ENCODE data around the gene SNX21. TPM values are rescaled to one million over a fixed set of nuclear protein-coding genes. Genes with fewer than 3 reads are reported as not detected.
"Not testable (repeated sequence)": the region's sequence is repeated elsewhere in the genome, so short reads cannot be mapped to it uniquely, and the experiment has no call there.

The SNX21 gene, protein sequence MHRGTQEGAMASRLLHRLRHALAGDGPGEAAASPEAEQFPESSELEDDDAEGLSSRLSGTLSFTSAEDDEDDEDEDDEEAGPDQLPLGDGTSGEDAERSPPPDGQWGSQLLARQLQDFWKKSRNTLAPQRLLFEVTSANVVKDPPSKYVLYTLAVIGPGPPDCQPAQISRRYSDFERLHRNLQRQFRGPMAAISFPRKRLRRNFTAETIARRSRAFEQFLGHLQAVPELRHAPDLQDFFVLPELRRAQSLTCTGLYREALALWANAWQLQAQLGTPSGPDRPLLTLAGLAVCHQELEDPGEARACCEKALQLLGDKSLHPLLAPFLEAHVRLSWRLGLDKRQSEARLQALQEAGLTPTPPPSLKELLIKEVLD
- 18.4 TPM for polyA plus RNA-seq (2013, experiment 1 of 2; ENCODE audit: insufficient read length)
- polyA plus RNA-seq (2013, experiment 2 of 2; ENCODE audit: insufficient read length) = 13.2 TPM

DNA sequence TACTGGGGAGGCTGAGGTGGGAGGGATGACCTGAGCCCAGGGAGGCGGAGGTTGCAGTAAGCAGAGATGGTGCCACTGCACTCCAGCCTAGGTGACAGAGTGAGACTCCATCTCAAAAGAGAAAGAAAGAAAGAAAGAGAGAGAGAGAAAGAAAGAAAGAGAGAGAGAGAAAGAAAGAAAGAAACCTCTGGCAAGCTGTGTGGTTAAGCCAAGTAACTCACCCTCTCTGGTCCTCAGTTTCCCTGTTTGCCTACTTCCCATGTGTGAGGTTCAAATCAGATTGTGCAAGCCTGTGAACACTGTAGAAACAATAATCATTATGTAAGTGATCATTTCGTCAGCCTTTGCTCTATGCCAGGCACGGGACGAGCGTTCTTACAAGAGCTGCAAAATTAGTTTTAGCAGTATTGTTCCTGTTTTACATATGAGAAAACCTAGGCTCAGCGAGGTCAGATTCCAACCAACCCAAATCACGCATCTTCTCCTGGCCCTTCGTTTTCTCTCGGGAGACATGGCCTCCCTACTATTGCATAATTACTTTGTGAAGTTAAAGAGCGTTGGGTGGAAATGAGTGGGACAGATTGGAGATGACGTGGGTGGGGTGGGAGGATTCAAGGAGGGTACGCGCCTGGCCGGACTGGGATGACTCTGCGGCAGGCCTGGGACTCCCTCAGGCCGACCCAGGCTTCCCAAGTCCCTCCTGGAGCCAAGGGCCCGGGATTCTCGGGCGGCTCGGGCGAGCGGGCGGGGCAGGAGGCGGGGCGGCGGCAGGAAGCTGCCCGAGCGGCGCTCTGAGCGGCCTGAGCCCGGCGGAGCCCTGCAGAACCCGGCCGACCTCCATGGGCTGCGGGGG, at the start of gene SNX21:
TSS of gene SNX21 (plus strand) at position 770 of the 853 bp plus-strand sequence. CDS start 121 bp downstream, outside the sequence.
- DNase-seq = peak; percentile 93

DNA sequence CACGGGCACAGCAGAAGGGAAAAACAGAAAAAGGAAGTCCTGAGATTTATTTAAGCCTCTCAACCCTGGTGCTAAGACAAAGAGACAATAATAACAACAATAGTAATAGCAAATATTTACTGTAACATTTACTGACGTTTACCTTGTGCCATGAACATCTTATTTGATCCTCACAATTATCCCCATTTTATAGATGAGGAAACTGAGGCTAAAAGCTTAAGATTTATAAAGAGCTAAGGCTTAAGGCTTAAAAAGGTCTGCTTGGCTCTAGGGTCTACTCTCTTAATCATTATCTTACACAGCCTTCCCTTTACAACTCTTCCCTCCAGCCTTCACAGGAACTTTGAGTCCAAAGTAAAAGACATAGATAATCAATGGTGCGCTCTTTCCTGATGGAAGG, 45.2 kb upstream of the SNX21 start:
- DNase-seq = no peak

DNA sequence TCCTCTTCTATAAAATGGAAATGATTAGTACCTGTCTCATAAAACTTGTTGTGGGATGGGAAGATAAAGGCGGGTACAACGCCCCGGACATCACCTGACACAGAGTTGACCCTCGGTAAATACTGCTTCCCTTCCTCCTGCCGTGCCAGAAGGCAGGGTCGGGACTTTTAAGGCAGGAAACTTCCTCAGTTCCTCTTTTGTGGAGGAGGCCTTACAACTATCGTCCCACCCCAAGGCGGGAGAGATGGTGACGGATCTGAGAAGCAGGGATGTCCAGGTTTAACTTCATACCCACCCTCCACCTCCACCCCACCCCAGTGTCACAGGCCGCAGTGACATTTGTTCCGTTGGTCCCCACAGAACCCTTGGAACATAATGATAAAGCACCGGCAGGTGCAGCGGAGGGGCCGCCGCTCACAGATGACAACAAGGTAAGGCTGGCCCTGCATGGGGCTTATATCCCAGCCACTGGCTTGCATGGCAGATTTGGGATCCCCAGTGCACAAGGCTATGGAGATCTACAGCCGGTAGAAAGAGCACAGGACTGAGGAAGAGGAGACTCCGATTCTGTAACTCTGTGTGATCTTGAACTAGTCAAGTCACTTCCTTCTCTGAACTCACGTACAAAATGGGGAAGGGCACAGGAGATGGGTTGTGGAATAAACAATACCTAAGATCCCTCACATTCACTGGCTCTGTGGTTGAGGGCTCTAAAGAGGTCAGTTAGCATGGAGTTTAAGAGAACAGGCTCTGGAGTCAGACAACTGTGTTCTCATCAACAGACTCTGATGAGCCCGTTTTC, 41.1 kb upstream of the SNX21 start:
- DNase-seq = no peak

DNA sequence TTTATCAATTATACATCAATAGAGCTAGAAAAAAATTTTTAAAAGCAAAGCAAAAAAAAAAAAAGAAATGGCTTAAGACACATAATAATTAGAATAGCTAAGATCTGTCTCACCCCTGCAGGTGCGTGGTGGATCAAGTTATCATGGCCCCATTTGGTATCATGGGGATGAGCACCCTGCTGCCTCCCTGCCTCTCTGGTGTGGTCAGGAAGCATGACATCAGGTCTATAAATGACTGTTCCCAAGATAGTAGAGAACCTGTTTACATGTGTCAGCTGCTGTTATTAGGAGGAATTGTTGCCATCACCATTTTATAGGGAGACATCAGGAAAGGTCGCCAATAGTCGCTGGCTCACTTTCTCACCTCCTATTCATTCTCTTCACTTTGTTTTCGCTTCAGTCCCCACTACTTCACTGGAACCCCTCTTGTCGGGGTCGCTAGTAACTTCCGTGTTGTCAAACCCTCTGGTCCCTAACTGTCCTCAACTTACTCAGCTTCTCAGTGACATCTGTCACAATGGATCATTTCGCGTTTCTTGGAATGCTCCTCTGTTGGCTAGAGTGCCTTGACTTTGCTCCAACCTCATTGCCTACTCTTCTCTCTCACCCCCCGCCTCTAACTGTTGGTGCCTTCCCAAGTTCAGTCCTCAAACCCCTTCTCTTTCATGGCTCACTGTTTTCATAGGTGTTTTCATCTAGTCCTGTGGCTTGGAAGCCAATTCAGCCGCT, 37.1 kb upstream of the SNX21 start:
- no peak for DNase-seq

DNA sequence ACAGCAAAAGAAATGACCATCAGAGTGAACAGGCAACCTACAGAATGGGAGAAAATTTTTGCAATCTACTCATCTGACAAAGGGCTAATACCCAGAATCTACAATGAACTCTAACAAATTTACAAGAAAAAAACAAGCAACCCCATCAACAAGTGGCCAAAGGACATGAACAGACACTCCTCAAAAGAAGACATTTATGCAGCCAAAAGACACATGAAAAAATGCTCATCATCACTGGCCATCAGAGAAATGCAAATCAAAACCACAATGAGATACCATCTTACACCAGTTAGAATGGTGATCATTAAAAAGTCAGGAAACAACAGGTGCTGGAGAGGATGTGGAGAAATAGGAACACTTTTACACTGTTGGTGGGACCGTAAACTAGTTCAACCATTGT, 36.1 kb upstream of the SNX21 start:
- not testable (repeated sequence) for DNase-seq

DNA sequence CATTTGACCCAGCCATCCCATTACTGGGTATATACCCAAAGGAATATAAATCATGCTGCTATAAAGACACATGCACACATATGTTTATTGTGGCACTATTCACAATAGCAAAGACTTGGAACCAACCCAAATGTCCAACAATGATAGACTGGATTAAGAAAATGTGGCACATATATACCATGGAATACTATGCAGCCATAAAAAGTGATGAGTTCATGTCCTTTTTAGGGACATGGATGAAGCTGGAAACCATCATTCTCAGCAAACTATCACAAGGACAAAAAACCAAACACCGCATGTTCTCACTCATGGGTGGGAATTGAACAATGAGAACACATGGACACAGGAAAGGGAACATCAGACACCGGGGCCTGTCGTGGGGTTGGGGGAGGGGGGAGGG, 35.6 kb upstream of the SNX21 start:
- not testable (repeated sequence) for DNase-seq

DNA sequence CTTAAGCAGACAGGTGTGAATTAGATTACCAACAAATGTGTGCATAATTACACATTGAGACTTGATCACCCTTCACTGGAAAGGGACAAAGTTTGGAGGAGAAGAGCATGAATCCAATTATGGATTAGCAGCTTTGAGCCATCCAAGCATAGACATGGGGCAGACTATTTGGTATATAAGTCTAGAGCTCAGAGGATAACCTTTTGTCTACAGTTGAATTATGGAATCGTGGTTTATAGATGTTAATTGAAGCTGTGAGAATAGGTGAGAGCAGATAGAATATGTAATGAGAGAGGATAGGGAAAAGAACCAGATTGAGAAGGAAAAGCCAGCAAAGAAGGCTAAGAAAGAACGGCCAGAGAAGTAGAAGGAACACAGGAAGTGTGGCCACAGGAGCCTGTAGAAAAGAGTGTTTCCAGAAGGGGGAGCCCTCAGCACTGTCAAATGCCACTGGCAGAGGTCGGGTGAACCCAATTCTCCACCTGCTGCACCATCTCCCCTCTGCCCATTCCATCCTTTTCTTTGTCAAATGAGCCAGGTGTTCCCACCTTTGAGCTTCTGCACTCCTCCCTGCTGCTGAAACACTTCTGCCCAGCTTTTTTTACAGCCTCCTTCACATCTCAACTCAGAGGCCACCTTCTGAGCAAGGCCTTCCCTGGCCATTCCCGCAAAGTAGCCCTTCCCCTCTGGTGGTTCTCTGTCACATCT, 34.5 kb upstream of the SNX21 start:
- DNase-seq = peak; percentile 52

DNA sequence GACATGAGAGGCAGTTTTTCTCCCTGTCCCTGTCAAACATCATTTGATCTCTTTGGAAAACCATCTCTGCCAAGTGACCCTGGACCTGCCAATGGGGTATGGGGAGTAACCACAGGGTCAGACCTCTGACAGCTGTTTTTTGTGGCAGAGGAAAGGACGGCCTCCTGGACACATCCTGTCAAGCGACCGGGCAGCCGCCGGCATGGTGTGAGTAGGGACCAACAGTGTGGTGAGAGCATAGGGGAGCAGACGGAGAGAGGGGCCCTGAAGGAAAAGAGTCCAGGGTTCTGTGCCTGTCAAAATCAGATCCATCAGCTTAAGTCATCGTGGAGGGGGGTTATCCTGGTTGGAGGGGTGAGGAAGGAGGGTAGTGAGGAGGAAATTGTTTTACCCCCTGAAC, 31.7 kb upstream of the SNX21 start:
- DNase-seq = no peak

DNA sequence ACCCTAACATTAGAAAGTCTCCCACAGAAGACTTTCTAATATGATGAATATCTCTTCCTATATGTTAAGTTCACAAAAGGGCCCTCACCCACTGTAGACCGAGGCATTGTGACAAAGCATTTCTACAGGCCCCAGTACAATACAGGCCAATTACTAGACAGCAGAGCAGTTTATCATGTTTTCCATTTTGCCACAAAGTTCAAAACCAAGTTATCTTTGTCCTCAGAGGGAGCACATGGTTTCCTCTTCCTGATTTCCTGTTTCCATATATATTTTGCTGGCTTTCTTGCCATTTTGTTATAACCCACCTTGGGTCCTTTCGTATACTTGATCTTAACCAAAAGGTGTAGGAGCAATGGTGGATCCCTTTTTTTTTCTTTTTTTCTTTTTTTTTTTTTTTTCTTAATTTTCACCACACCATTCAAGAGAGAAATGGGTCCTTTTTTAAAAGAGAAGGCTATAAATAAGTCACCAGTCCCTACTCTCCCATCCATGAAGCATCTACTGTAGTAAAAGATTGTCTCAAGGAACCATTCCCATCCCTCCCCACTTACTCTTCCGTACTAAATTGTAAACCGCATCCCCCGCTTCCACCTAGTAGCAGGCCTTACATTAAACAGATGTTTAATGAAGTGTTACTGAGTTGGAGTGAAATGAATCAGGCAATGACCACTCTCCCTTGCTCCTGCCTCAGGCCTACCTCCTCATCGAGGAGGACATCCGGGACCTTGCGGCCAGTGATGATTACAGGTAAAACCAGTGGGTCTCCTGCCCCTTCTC, 23.2 kb upstream of the SNX21 start:
- DNase-seq = no peak

DNA sequence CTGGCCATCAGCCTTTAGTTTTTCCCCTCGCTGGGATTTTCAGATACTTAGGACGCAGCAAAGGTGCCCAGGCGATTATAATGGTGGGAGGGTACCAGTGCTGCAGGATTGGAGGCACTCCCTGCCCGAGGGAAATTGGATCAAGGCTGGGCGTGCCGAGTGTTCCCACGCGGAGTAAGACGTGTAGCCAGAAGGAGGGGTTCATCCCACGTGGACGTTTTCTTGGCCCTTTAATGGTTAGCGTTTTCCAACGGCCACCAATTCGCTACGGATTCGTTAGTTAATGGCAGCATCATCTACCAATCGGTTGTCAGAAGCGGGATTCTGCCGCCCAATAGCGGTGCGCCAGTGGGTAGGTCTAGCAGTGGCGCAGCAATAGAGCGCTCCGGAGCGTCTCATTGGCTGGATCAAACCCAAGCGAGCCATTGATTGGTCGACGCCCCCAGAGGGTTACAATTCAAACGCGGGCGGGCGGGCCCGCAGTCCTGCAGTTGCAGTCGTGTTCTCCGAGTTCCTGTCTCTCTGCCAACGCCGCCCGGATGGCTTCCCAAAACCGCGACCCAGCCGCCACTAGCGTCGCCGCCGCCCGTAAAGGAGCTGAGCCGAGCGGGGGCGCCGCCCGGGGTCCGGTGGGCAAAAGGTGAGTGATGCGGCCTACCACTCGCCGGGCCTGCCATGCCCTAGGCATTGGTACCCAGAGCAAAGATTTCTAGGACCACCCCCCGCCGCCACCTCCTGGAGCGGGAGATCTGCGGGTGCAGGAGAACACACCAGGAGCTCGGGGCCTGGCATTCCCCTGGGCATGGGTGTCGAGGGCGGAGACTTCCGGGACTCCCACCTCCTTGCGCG, 21.2 kb upstream of the SNX21 start, which contains the start of gene UBE2C:
TSS of gene UBE2C (plus strand) at position 488 of the 849 bp plus-strand sequence. CDS start at position 540, 52 bp downstream.
- DNase-seq = peak; percentile 100

DNA sequence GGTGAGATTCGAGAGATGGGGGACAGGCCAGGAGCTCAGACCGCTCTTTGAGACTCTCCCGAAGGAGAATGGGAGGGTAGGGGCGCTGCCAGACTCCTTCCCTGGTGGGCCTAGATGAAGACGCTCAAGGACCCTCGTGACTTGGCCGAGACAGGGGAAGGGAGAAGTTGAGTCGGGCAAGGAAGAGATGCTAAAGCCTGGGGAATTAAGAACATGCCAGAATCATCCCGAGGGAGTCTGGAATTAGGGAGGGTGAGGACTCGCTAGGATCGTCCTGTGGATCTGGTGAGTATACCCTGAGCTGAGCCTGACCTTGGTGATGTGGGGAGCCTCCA, 20.6 kb upstream of the SNX21 start:
- DNase-seq = no peak

DNA sequence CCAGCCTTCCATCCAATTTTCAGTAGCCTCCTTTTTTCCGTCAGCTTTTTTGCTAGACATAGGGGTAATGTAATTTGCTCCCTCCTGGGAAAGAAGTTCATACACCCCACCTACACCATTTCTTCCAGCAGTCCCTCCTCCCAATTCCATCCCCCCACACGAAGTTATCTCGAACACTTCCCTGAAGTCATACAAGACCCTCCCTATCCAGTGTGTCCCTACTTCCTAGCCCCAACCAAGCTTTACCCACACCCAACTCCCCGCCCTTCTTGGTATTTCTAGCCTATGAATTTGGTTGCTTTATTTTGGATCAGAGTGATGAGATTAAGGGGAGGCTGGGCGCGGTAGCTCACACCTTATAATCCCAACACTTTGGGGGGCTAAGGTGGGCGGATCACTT, 20.1 kb upstream of the SNX21 start:
- DNase-seq = no peak

DNA sequence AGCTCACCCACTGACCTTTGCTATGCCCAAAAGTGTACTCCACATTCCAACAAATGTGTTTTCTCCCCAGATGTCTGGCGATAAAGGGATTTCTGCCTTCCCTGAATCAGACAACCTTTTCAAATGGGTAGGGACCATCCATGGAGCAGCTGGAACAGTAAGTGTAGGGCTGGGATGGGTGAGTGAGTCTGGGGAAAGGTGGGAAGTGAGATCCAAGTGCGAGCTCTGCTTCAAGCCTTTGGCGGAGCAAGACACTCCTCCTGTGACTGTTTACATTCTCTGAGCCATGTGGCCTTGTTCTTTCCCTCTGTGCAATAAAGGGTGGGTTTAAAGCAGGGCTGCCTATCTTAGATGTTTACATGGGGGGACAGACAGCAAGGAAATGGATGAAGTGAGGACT, 19.3 kb upstream of the SNX21 start:
- no peak for DNase-seq

DNA sequence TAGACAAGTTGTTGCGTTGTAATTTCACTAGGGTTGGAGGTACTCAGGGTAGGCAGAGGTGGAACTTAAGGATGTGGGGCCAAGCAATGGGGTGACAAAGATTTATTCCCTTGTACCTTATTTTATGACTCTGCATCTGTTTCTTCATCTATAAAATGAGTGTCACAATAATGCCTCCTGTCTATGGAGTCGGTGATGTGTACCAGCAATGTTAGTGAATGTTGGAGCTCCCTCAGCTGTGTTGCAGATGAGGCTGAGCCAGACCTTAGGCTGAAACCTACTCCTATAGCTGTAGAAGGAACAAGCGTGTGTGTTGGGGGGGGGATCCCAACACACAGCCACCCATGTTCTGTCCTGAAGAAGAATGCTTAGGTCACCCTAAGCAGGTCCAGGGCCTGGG, 16.6 kb upstream of the SNX21 start:
- DNase-seq = no peak

DNA sequence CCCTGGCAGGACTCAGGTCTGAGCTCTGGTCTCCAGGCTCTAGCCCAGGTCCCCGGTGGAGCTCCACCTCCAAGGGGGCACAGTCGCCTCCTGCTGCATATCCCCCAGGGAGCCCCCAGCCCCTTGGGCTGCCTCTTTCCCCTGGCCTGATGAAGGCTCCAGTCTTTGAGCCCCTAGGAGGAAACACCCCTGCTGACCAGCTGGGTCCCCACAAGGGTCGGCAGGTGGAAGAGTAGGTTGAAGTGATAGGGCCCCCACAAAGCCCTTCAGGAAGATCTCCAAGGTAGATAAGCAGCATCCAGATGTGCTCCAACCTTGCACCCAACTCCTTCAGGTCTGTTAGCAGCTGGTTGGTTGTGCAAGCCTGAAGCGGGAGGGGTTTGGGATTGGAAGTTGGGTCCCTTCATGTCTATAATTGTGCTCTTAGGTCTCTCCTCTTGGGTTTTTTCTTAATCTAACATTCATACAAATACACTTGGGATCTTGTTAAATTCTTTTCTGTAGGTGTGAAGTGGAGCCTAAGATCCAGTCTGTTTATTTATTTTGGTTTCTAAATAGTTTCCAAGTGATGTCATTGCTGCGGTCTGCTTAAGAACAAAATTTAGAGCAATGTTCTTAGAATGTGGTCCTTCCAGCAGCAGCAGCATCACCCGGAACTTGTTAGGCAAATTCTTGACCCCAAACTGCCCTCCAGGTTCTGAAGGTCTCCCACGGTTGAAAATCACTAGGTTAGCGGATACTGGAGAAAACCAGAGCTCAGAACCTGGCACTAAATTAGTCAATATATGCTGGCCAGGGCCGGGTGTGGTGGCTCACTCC, 16.0 kb upstream of the SNX21 start:
- peak; percentile 76 for DNase-seq

DNA sequence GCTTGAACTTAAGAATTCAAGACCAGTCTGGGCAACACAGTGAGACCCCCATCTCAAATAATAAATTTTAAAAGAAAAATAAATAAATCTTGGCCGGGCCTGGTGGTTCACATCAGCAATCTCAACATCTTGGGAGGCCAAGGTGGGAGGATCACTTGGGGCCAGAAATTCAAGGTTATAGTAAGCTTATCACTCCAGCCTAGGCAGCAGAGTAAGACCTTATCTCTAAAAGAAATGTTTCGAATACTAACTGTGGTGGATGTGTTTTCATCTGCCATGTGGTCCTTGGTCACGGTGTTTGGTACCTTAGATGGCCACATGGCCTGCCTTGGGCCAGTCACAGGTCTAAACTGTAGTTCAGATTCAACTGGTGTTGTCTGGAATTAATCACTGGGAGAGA, 15.4 kb upstream of the SNX21 start:
- no peak for DNase-seq

DNA sequence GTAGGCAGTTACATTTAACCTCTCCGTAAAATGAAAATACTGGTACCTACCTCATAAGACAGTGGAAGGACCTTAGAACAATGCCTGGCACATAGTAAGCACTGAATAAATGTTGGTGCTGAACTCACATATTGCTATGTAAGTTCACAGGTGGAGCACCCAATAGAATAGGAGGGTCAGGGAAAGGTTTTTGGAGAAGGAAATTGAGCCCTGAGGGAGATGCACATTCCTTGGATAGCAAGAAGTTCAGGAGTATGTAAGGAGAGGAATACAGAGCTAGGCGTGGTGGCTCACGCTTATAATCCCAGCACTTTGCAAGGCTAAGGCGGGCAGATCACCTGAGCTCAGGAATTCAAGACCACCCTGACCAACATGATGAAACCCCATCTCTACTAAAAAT, 14.1 kb upstream of the SNX21 start:
- DNase-seq = no peak

DNA sequence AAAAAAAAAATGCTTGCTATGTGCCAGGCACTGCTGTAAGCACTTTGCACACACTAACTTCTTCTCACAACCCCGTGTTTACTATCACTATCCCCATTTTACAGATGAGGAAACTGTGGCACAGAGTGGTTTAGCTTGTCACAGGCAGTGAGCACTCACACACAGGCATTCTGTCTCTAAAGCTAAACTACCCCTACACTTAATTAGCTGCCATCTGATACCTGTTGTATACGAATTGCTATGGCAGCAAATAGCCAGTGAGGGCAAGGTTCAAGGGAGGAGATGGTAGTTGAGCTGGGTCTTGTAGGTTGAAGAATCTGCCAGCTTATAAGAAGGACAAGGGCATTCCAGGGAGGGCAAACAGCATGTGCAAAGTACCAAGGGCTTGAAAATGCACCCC, 11.7 kb upstream of the SNX21 start:
- DNase-seq = no peak

DNA sequence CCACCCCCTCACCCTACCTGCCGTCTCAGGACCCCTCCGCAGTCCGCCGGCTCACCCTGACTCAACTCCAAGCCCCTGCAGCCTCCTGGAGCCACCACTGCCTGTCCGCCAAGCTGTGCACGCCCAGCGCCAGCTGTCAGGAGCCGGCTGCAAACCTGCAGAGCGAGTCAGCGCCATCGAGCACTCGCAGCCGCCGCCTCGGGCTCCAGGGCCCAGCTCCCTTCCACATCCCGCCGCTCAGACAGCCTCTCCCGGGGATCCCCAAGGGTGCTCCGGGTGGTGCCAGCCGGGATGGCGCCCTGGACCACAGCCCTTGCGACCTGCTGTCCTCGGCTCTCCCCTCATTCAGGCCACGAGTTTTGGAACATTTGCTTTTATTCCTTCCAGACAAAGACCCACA, 10.7 kb upstream of the SNX21 start:
- DNase-seq = peak; percentile 35
